Stimulated activated CD8-positive, alpha-beta memory T cell treated with anti-CD3 and anti-CD28 coated beads, Interleukin-7, amount 100 ng/mL, for 1 hour (primary cell): ENCODE measurements around the gene ODF2.
"Not testable (repeated sequence)": the region's sequence is repeated elsewhere in the genome, so short reads cannot be mapped to it uniquely, and the experiment has no call there.

Source experiments
- DNase-seq, 2 donors: peaks; one replicate each; pipeline ENCODE4 v3.0.0-alpha.2; 2020; ENCODE audit warnings: low read depth in 2 of 2

The ODF2 gene

DNA sequence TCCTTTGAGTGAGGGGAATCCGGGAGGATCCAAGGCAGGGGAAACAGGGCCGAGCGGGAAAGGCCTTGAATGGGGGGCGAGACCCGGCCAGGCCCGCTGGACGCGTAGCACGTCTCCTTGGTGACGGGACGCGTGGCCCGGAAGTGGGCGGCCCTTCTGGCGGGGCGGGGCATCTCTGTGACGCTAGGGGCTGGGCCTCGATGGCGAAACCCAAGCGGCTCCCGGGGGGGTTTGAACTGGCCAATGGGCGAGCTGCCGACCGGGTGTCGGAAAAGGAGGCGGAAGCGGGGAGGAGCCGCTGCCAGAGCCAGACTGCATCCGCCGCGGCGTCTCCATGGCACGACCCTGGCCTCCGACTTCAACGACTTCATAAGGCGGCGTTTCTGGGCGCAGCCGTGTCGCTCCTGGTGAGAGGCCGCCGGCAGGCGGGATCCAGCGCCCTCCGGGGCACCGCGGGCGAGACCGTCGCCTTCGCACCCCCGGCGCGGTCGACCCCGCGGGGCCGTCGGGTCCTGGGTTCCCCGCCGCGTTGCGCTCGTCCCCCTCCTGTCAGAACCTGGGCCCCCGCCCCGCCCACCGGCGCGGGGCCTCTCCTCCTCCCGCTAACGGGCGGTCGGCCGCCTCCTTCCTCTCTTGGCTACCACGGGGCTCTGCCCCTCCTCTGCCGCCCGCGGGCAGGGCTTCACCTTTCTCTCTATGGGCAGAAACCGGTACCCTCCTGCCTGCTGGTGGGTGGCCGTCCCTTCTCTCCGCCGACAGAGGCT is at the start of gene ODF2:
TSS of gene ODF2 (plus strand) at position 158 of the 764 bp plus-strand sequence. CDS start at position 244, 86 bp downstream.
- peak; percentile 97 to 99 for DNase-seq

DNA sequence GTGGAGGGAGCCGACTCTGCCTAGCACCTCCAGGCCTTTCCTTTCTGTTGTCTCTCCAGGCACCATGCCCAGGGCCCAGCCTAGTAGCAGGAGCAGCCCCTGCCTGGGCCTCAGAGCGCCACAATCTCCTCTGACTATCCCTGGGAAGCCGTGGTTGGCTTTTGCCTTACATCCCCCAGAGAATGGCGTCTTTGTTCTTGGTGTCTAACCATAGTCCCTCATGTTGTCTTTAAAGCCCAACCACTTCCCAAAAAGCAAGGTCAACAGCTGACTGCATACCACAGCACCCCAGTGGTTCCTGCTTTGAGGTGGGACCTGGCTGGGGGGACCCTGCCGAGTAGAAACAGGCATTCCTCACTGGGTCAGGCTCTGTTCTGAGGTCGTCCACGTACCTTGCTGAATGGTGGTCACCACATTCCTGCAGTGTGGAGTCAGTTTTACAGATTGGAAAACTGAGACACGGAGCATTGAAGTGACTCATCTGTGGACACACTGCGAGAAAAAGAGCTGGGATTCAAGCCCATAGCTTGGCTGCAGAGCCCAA is 48.9 kb upstream of the ODF2 start:
- DNase-seq, result no peak

DNA sequence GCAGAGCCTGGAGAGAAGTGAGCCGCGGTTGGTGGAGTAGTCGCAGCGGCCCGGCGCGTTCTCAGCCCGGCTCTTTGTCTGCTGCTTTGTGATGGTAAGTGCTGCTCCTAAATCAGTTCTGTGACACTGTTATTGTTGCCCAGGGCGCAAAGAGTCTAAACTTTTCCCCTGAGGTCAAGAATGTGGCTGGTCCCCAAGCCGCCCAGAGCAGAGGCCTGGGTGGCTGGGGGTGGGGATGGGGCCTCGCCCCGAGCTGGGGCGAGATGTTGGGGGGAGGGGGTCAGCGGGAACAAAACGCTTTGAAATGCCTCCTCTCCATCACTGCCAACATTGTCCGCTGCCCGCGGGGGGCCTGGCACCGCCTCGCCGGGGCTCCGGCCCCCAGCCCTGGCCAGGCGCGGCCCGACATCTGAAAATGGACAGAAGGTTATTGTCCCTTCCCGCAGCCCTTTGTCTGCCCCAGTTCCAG is 46.8 kb upstream of the ODF2 start:
- no peak for DNase-seq

DNA sequence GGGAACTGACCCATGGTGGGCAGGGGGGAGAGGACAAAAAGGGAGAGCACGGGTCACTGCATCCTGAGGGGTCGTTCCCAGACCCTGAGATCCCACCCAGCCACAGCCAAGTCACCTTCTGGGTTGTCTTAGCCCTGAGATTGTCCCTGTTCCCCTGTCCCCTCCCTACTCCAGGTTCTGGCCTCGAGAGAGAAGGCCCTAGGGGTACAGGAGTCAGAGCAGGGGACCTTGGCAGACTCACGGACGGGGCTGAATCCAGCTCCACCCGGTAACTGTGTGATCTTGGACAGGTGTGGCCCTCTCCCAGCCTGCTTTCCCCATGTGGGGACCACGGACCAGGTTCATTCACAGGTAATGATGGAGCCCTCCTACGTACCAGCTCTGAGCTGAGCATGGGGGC is 46.4 kb upstream of the ODF2 start:
- no peak for DNase-seq

DNA sequence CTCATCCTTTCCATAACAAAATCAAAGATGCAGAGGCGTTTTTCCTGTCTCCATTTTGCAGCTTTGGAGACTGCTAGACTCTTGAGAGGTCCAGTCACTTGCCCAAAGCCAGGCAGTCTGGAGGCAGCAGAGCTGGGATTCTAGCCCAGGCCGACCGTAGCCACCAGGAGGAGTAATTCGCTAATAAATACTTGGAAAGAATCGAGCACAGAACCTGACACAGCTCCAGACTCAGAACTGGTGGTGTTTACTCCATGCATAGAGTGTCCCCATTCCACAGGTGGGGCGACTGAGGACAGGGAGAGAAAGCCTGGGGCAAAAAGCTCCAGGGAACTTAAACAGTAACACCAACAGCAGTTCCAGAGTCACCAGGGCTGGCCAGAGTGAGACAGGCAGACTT is 45.8 kb upstream of the ODF2 start:
- no peak for DNase-seq

DNA sequence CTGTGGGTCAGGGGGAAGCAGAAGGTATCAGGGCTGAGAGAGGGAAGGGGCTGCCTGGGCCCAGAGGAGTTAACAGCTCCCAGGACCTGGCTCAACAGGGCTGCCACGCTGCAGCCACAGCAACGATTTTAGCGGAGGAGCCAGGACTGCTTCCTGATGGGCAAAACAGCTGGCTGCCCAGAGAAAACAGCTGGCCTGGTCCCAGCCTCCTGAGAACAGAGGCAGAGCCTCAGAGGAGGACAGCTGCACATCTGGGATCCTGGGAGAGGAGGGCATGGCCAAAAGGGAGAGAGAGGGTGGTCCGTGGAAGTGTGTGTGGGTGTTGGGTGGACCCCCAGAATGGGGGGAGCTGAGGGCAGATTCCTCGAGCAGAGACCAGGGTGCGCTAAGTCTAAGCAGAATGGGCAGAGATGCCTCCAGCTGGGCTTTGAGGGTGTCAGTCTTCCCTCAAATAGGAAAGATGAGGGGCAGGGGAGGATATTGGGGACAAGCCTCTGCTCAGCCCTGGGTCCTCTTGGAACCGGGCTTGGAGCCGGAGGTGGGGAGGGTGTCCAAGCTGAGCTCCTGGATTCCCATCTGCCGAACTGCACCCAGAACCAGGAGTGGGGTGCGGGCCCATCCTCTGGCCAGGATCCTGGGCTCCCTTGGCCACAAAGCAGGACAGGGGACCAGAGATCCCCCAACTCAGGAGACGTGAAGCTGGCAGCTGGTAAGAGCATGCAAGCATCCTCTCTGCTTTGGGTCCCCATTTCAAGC is 44.3 kb upstream of the ODF2 start:
- DNase-seq, result no peak

DNA sequence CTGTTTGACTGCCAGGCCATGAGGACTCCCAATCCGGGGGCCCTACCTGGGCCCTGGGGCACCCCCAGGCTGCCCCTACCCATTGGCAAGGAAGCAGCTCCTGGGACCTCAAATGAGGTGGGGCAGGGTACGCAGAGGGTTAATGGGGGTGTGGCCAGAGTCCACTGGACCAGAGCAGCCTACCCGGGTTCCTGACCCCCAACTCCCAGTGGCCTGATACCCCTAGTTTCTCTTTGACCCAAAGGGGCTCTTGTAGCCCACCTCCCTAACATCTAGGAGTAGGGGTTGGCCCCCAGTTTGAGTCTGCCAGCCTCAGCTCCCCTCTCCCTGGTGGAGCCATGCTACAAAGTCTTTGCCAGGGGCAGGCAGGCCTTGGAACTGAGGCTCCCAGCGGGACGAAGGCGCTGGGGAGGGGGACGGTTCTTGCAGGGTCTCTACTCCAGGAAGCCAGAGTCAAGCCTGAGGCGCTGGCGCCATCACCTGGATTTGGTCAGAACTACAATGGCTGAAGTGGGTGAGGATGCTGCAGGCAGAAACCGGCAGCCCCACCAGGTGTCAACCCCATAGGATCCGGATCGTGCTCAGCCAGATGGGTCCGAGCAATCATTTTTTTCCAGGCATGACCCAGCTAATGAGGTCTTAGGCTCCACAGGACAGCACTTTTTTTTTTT is 43.6 kb upstream of the ODF2 start:
- peak in 1 of 2 donors; percentile 23 for DNase-seq

DNA sequence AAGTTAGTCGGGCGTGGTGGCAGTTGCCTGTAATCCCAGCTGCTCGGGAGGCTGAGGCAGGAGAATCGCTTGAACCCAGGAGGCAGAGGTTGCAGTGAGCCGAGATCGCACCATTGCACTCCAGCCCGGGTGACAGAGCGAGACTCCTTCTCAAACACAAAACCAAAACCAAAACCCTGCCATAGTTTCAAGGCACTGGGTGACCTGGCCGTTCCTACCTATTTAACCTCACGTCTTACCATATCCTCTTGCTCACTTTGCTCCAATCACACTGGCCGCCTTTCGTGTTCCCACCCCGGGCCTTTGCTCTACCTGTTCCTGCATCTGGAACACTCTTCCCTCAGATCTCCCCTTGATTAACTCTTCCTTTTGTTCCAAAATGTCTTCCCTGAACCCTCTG is 42.1 kb upstream of the ODF2 start:
- not testable (repeated sequence) for DNase-seq

DNA sequence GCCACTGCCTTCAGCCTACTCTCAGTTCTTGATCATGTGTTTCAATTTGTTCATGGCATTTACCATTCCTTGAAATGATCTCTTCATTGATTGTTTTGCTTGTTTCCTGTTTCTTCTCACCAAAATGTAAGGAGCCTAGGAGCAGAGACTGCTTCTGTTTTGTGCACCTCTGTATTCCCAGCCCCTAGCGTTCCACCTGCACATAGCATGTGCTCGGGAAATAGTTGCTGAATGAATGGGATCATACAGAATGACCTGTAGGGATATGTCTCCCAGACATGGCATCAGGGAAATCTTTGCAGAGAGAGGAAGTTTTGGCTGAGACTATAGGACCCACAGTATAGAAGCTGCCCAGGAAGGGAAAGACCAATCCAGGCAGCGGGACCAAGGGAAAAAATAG is 41.3 kb upstream of the ODF2 start:
- no peak for DNase-seq

DNA sequence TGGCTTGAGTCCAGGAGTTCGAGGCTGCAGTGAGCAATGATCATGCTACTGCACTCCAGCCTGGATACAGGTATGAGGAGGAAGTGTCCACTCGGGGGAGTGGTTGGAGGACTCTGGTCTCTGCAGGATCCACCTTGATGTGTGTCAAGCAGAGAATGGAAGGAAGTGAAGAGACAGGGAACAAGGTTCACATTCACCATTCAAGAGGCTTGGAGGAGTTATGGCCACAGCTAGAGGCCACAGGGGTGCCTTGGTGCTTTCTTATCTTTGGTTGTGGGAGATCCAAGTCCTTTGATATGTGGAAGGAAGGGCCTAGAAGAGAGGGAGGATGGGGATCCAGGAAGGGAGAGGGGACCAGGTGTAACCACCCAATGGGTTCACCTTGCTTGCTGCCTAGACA is 40.5 kb upstream of the ODF2 start:
- no peak for DNase-seq

DNA sequence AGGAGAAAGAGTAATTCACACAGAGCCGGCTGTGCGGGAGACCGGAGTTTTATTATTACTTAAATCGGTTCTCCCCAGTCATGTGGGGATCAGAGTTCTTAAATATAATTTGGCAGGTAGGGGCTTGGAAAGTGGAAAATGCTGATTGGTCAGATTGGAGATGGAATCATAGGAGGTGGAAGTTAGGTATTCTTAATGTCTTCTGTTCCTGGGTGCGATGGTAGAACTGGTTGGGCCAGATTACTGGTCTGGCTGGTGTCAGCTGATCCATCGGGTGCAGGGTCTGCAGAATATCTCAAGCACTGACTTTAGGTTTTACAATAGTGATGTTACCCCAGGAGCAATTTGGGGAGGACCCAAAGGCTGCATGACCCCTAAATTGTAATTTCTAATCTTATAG is 39.8 kb upstream of the ODF2 start:
- DNase-seq, result no peak

DNA sequence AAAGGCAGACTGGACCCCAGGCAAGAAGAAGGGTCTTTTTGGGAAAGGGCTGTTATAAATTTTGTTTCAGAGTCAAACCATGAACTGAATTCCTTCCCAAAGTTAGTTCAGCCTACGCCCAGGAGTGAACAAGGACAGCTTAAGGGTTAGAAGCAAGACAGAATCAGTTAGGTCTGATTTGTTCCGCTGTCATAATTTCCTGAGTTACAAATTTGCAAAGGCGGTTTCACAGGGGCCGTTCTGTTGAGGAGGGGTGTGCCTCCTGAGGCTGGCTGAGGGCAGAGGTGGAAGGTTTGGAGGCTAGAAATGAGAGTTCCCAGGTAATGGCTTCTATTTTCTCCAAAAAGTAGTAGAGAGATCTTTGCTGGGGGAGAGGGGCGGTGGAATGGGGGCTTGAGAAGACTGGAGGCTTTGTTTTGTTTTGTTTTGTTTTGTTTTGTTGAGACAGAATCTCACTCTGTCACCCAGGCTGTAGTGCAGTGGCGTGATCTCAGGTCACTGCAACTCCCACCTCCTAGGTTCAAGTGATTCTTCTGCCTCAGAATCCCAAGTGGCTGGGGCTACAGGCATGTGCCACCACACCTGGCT is 39.3 kb upstream of the ODF2 start:
- DNase-seq, result no peak

DNA sequence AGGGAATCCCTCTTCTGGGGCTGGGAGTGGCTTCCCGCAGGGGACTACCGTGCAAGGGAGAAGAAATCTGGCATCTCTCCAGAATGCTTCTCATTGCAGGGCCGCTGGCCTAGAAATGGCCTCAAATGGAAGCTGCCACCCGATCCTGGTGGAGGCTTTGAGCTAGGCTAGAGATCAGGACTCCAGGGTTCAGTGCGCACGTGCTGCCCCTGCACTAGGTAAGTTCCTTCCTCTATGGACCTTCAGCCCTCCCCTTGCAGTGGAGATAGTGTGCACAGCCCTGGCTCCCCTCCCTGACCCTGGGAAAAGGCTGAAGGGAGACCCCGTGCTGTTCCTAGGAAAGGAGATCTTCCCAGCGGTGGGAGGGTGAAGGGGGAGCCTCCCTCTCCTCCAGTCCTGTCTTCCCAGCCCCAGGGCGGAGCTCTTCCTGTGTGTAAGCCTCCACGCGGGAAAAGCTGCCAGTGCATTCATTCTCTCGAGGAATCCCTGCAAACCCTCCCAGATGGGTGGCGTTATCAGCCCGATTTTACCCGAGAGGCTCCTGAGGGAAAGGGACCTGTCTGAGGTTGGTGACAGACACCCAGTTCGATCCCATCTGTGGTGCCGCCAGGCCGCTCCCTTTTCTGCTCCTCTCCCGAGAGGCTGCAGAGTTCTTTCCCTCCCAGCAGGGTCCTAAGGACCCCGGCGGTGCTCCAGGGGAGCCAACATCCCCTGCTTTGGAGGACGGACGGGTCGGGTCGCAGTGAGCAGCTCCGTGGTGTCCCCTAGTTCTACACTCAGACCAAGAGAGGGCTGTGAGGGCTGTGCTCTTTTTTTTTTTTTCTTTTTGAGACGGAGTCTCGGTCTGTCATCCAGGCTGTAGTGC is 36.5 kb upstream of the ODF2 start:
- DNase-seq, result no peak

DNA sequence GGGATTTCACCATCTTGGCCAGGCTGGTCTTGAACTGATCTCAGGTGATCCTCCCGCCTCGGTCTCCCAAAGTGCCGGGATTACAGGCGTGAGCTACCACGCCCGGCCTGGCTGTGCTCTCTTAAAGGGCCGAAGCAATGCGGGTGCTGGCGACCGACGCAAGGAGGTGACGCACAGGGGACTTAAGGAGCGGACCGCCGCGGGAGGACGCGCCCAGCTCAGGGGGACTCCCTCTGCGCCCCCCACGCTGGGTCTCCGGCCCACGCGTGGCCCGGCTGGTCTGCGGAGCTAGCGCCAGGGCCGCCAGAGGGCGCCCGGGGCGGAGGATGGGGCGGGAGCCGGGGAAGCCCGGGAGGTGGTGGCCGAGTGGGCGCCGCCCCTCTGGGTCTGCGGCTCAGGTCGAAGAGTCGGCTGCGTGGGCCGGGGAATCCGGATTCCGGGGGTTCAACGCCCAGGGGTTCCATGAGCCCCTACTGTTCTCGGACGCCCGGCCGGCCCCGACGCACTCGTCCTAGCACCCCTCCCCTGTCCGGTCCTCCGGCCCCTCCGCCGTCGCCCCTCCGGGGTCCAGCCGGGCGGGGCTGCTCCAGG is 35.7 kb upstream of the ODF2 start:
- DNase-seq, result peak; percentile 39 to 46

DNA sequence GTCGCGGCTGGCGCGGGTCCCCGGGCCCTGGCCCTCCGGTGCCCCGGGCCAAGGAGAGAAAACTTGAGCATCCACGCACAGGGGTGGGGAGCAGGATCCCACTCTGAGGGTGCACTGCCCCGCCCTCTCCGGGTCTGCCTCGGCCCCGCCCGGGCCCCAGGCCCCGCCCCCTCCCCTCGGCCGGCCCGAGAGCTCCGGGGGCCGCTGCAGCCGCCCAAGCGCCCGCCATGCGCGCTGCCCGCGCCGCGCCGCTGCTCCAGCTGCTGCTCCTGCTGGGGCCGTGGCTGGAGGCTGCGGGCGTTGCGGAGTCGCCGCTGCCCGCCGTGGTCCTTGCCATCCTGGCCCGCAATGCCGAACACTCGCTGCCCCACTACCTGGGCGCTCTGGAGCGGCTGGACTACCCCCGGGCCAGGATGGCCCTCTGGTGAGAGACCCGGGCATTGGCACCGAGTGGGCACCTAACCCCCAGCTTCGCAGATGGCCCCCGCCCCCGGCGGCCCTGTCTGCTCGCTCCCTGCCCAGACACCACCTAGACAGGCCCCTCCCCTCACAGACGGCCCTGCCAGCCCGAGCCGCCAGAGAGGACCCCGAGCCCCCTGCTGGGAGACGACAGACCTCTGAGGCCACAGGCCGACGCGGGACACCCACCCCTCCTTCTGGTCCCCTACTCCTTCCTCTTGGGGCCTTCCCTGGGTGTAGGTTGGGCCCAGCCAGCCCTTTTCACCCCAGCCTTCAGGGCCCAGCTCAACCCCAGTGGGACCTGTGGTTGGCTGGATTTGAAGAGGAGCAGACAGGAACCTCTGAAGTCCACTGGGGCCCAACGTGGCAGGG is 34.9 kb upstream of the ODF2 start, which contains the start of gene CERCAM:
TSS of gene CERCAM (plus strand) at position 207 of the 831 bp plus-strand sequence. CDS start at position 228, 21 bp downstream.
- peak in 1 of 2 donors; percentile 17 for DNase-seq

DNA sequence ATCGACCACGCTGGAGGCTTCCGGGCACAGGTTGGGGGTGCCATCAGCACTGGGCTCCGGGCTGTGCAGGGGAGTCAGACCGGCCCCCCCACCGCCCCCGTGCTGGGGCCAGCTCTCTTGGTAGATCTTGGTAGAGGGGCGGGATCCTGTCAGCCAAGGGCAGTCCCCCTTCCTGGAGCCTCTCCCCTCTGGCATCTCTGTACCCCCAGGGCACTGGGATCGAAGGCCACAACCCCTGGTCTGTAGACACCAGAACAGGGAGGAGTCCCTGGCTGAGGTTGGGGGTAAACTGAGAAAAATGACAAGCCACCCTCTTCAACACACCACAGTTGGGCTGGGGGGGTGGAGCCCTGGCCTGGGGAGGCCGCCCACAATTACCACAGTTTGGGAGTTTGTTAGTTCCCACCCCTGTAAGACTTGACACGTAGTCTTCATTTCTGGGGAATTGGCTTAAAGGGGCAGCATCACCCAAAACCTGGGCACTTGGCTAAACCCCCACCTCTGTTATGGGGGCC is 34.3 kb upstream of the ODF2 start:
- DNase-seq, result no peak

DNA sequence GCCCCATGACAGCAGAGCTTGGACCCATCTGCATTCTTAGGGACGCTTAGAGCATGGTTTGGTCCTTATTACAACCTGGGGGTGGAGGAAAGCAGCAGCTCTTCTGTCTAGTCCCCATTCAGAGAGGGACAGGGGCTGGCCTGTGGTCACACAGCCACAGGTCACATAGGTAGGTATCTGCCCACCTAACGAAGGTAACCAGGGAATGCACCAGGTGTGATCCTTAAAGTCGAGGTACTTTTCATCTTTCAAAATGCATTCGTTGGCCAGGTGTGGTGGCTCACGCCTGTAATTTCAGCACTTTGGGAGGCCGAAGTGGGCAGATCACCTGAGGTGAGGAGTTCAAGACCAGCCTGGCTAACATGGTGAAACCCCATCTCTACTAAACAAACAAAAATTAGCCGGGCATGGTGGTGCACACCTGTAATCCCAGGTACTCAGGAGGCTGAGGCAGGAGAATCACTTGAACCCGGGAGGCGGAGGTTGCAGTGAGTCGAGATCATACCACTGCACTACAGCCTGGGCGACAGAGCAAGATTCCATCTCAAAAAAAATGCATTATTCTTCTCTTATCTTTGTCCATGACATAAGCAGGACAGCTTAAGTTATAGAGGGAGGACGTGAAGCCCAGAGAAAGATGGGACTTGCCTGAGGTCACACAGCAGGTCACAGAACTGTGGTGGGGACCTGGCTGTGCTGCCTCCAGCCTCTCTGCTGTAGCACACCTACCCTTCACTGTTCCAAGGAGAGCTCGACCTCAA is 33.6 kb upstream of the ODF2 start:
- not testable (repeated sequence) for DNase-seq

DNA sequence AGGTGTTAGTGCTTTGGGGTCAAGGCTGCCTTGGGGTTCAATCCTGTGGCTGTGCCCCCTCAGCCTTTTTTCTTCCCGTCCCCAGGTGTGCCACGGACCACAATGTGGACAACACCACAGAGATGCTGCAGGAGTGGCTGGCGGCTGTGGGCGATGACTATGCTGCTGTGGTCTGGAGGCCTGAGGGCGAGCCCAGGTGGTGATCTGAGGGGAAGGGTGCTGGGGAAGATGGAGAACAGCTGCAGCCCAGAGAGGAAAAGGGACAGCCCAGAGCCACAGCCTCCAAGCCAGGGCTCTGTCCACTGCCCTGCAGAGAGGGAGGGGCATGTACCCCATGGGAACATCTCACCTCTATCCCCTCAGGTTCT is 33.0 kb upstream of the ODF2 start:
- DNase-seq, result no peak

DNA sequence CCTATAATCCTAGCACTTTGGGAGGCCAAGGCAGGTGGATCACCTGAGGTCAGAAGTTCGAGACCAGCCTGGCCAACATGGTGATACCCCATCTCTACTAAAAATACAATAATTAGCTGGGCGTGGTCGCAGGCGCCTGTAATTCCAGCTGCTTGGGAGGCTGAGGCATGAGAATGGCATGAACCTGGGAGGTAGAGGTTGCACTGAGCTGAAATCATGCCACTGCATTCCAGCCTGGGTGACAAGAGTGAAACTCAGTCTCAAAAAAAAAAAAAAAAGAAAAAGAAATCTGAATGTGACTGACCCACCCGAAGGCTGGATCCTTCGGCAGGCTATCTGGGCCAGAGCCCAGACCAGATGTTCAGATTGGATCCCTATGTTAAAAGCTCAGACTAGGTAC is 32.5 kb upstream of the ODF2 start:
- DNase-seq, result not testable (repeated sequence)
